Measurements from ENCODE around the gene GPC5.
"Not testable (repeated sequence)": the region's sequence is repeated elsewhere in the genome, so short reads cannot be mapped to it uniquely, and the experiment has no call there.

The GPC5 gene

DNA sequence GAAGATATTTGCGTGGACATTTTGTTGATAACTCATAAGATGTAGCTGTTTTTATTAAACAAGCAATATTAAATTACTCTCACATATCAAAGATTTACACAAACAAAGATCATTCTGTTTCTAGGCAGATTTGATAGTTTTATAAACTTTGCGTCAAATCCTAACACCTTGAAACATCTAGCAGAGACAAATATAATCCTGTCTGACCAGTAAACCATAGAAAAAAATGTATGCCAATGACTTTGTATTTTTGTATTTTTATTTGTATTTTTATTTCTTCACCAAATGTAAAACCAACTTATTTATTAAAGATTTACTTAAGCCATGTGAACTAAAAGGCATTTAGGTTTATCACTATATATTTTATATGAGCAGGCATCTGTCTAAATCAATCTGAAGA lies 494.6 kb downstream of the GPC5 start:
- TF ChIP-seq, protein P1, sequence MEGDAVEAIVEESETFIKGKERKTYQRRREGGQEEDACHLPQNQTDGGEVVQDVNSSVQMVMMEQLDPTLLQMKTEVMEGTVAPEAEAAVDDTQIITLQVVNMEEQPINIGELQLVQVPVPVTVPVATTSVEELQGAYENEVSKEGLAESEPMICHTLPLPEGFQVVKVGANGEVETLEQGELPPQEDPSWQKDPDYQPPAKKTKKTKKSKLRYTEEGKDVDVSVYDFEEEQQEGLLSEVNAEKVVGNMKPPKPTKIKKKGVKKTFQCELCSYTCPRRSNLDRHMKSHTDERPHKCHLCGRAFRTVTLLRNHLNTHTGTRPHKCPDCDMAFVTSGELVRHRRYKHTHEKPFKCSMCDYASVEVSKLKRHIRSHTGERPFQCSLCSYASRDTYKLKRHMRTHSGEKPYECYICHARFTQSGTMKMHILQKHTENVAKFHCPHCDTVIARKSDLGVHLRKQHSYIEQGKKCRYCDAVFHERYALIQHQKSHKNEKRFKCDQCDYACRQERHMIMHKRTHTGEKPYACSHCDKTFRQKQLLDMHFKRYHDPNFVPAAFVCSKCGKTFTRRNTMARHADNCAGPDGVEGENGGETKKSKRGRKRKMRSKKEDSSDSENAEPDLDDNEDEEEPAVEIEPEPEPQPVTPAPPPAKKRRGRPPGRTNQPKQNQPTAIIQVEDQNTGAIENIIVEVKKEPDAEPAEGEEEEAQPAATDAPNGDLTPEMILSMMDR (IDR thresholded peaks at IDR 0.05; ENCODE audit: low read length), result no peak
- no peak for TF ChIP-seq EZH2 (IDR thresholded peaks at IDR 0.05; ENCODE audit: borderline replicate concordance, low read length)
- no peaks in the 10 kb centered on the region for H3K9me3 ChIP-seq (ENCODE audit: low read length)

DNA sequence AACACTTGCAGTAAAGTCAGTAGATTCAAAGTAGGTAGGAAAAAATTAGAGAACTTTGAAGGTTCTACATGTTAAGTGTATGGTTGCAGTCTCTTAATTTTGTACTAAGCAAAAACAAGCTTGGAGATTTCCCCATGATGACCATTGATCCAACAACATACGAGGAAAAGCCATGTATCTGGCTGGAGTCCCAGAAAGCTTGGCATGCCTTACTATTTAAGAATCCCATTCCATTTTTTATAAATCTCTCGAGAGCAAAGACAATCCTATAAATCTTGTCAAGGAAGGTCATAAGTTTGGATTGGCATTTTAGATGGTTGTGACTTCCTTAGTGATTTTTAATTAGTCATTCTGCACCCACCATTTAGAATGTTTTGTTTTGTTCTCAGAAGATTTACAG lies 495.9 kb downstream of the GPC5 start:
- Histone ChIP-seq H3K4me2 (ENCODE audit: low read length) (no peak overlapping the region), H3K79me2 (ENCODE audit: insufficient read depth, low read length) (no peaks in the 10 kb centered on the region), H3K9me3 (ENCODE audit: low read length) (no peaks in the 10 kb centered on the region), H3K9me2 (ENCODE audit: low read depth, low read length) (0 out of 2 replicates have a peak, but pooled peaks cover 3% of the 10 kb centered on the region), H3K27ac (ENCODE audit: low read depth, low read length, poor library complexity, severe bottlenecking) (no peak overlapping the region), H3K9ac (ENCODE audit: low read length) (no peak overlapping the region), H3K4me3 (ENCODE audit: low read depth, low read length, poor library complexity, severe bottlenecking) (no peak overlapping the region), H3K4me1 (ENCODE audit: insufficient read depth, low read length, severe bottlenecking) (no peaks in the 10 kb centered on the region), H4K20me1 (ENCODE audit: insufficient read depth, low read length) (no peaks in the 10 kb centered on the region), H2AFZ (ENCODE audit: low read length) (no peak overlapping the region), H3F3A (ENCODE audit: insufficient read depth, low read length) (no peaks in the 10 kb centered on the region), H3K36me3 (ENCODE audit: insufficient read depth, low read length) (no peaks in the 10 kb centered on the region), H3K27me3 (ENCODE audit: insufficient read depth, low read length) (no peaks in the 10 kb centered on the region)
- TF ChIP-seq, protein P1 (IDR thresholded peaks at IDR 0.05; ENCODE audit: low read length), result no peak

More for the DNA sequence above, 494.6 kb downstream of the GPC5 start:
- no peaks in the 10 kb centered on the region for H3K27me3 ChIP-seq (ENCODE audit: insufficient read depth, low read length)
- no peaks in the 10 kb centered on the region for H3K36me3 ChIP-seq (ENCODE audit: insufficient read depth, low read length)
- H3F3A ChIP-seq (ENCODE audit: insufficient read depth, low read length), result no peaks in the 10 kb centered on the region
- H3K9me2 ChIP-seq (ENCODE audit: low read depth, low read length), result 0 out of 2 replicates have a peak, but pooled peaks cover 3% of the 10 kb centered on the region
- no peak overlapping the region for H3K4me3 ChIP-seq (ENCODE audit: low read depth, low read length, poor library complexity, severe bottlenecking)
- no peaks in the 10 kb centered on the region for H3K4me1 ChIP-seq (ENCODE audit: insufficient read depth, low read length, severe bottlenecking)
- no peak overlapping the region for H3K27ac ChIP-seq (ENCODE audit: low read depth, low read length, poor library complexity, severe bottlenecking)
- H3K9ac ChIP-seq (ENCODE audit: low read length), result no peak overlapping the region
- no peaks in the 10 kb centered on the region for H3K79me2 ChIP-seq (ENCODE audit: insufficient read depth, low read length)
- H3K4me2 ChIP-seq (ENCODE audit: low read length), result no peak overlapping the region
- no peaks in the 10 kb centered on the region for H4K20me1 ChIP-seq (ENCODE audit: insufficient read depth, low read length)
- H2AFZ ChIP-seq (ENCODE audit: low read length), result no peak overlapping the region

DNA sequence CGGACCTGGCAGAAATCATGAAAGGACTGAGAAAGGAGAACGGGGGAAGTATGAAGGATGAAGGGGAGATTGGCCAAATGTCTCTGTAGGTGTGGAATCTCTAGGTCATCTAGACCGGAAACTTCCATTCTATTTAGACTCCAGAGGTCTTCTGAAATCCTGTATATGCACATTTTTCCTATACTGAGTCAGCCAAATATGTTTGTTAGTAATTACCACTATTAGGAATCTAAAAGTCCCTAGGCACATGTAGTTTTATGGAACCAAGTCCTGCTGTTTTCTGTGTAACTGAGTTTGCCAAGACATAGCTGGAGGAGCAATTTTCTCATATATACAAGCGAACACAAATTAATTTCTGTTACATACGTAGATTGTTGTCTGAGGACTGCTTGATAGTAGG lies 498.1 kb downstream of the GPC5 start:
- no peak overlapping the region for H3K27ac ChIP-seq (ENCODE audit: low read depth, low read length, poor library complexity, severe bottlenecking)
- no peaks in the 10 kb centered on the region for H3K36me3 ChIP-seq (ENCODE audit: insufficient read depth, low read length)
- TF ChIP-seq, protein P1 (IDR thresholded peaks at IDR 0.05; ENCODE audit: low read length), result no peak
- TF ChIP-seq EZH2 (IDR thresholded peaks at IDR 0.05; ENCODE audit: borderline replicate concordance, low read length), result no peak

DNA sequence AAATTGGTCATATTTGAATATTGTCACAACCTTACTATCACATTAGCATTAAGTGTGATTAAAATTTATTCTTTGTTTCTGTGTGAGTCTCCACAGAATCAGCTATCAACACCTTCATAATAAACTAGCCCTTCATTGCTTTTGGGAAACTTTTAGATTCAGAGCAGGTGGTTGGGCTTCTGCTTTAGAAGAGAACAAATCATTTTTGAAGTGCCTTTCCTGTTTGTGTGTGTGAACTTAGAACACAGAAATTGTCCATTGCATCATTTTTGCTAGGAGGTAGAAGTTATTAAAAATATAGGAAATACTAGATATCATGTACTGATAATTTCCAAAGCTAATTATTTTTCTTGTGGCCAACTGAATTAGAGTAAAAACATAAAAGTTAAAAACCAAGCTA lies 500.6 kb downstream of the GPC5 start:
- H3K4me2 ChIP-seq (ENCODE audit: low read length); H3K27ac ChIP-seq (ENCODE audit: low read depth, low read length, poor library complexity, severe bottlenecking); H3K9me3 ChIP-seq (ENCODE audit: low read length); H3K27me3 ChIP-seq (ENCODE audit: insufficient read depth, low read length); H3F3A ChIP-seq (ENCODE audit: insufficient read depth, low read length); H3K9ac ChIP-seq (ENCODE audit: low read length); H4K20me1 ChIP-seq (ENCODE audit: insufficient read depth, low read length); H3K4me1 ChIP-seq (ENCODE audit: insufficient read depth, low read length, severe bottlenecking); H3K79me2 ChIP-seq (ENCODE audit: insufficient read depth, low read length); H3K4me3 ChIP-seq (ENCODE audit: low read depth, low read length, poor library complexity, severe bottlenecking); H2AFZ ChIP-seq (ENCODE audit: low read length); H3K9me2 ChIP-seq (ENCODE audit: low read depth, low read length); H3K36me3 ChIP-seq (ENCODE audit: insufficient read depth, low read length): not testable (repeated sequence)

More for the DNA sequence above, 498.1 kb downstream of the GPC5 start:
- H3K27me3 ChIP-seq (ENCODE audit: insufficient read depth, low read length), result no peaks in the 10 kb centered on the region
- H3K9me2 ChIP-seq (ENCODE audit: low read depth, low read length), result 0 out of 2 replicates have a peak, but pooled peaks cover 3% of the 10 kb centered on the region
- no peak overlapping the region for H3K4me2 ChIP-seq (ENCODE audit: low read length)
- no peak overlapping the region for H2AFZ ChIP-seq (ENCODE audit: low read length)
- H3K4me3 ChIP-seq (ENCODE audit: low read depth, low read length, poor library complexity, severe bottlenecking), result no peak overlapping the region
- no peaks in the 10 kb centered on the region for H3K9me3 ChIP-seq (ENCODE audit: low read length)
- no peak overlapping the region for H3K9ac ChIP-seq (ENCODE audit: low read length)
- H3K4me1 ChIP-seq (ENCODE audit: insufficient read depth, low read length, severe bottlenecking), result no peaks in the 10 kb centered on the region
- H3F3A ChIP-seq (ENCODE audit: insufficient read depth, low read length), result no peaks in the 10 kb centered on the region
- H3K79me2 ChIP-seq (ENCODE audit: insufficient read depth, low read length), result no peaks in the 10 kb centered on the region
- no peaks in the 10 kb centered on the region for H4K20me1 ChIP-seq (ENCODE audit: insufficient read depth, low read length)

Data from OCI-LY1 (cell line).